Tibial nerve (tissue), 4 donors: ENCODE measurements around the gene ADAMTSL1. TPM values are rescaled to one million over a fixed set of nuclear protein-coding genes. Genes with fewer than 3 reads are reported as not detected.

Source experiments
- DNase-seq, 2 donors: peaks; one replicate each; pipeline ENCODE4 v3.0.0-alpha.2; 2019; ENCODE audit warnings: low spot score in 2 of 2
- H3K27ac ChIP-seq, 4 donors: fragments of 200-600 bp; sonication (generic) in 3 of 4; one replicate each; pipeline ENCODE4 v1.5.1; 2017 to 2019; ENCODE audit warnings: mild to moderate bottlenecking in 1 of 4
- H3K27me3 ChIP-seq, 2 donors: fragments of 200-600 bp; sonication (generic) in 1 of 2; one replicate each; pipeline versions ENCODE4 v1.5.1 to v1.6.0; 2017 to 2019
- H3K36me3 ChIP-seq, 3 donors: fragments of 200-600 bp; sonication (generic); one replicate each; pipeline ENCODE4 v1.5.1; 2018 to 2019
- H3K4me1 ChIP-seq, 4 donors: fragments of 200-600 bp; sonication (generic) in 3 of 4; one replicate each; pipeline ENCODE4 v1.5.1; 2017 to 2019
- H3K4me3 ChIP-seq, 4 donors: fragments of 200-600 bp; sonication (generic) in 3 of 4; one replicate each; pipeline ENCODE4 v1.5.1; 2017 to 2019; ENCODE audit warnings: mild to moderate bottlenecking in 1 of 4, moderate library complexity in 1 of 4
- H3K9me3 ChIP-seq, 4 donors: fragments of 200-600 bp; sonication (generic) in 3 of 4; one replicate each; pipeline ENCODE4 v1.5.1; 2017 to 2019
- CTCF ChIP-seq, 5 experiments: fragments of 200-600 bp in 3 of 5; fragments of 450-650 bp in 2 of 5; sonication (generic) in 3 of 5; IDR thresholded peaks; one replicate each; pipeline ENCODE4 v1.5.1; 2016 to 2019; ENCODE audit warnings: antibody characterized with exemption in 5 of 5, mild to moderate bottlenecking in 3 of 5, moderate library complexity in 2 of 5
- EP300 ChIP-seq, 2 donors: sonication (generic); formaldehyde crosslinking; IDR thresholded peaks; one replicate each; pipeline ENCODE4 v1.6.1; 2017; ENCODE audit warnings: antibody characterized with exemption in 2 of 2, mild to moderate bottlenecking in 1 of 2
- POLR2A ChIP-seq, 2 donors: fragments of 450-650 bp; IDR thresholded peaks; one replicate each; pipeline ENCODE4 v1.6.1; 2017; ENCODE audit warnings: antibody characterized with exemption in 2 of 2, mild to moderate bottlenecking in 2 of 2, moderate library complexity in 2 of 2
- WGBS, 2 donors: methylation state at CpG; one replicate each; pipeline ENCODE4 v1.1.5; 2018; 5-methylcytosine and 5-hydroxymethylcytosine counted together
- total RNA-seq, 4 donors: library from RNA; depleted of rRNA; stranded (reverse); fragments of >200 nt; gene quantifications; one replicate each; pipeline ENCODE4 v1.1.0, GENCODE V29; 2016

The ADAMTSL1 gene
- total RNA-seq, 4 donors from 2014 or later, result 11.9 to 27.1 (median 21.3) TPM

GRCh38 chr9:18786196-18786595, 312.2 kb downstream of the ADAMTSL1 start:
- H3K4me1 ChIP-seq, result peaks cover 0 to 34% (median 2%) of the 10 kb centered on the region in 4 donors
- no peak for DNase-seq
- peak overlapping the region in 3 of 4 donors; percentile 43 to 75 (median 68) for H3K27ac ChIP-seq
- TF ChIP-seq EP300 (IDR thresholded peaks at IDR 0.05) (no peak), POLR2A (IDR thresholded peaks at IDR 0.05) (no peak), CTCF (IDR thresholded peaks at IDR 0.05) (no peak)
- no peak overlapping the region for H3K4me3 ChIP-seq
- WGBS, 2 donors, result 43 to 55% methylated on average over 3 of the region's 3 CpGs
- H3K9me3 ChIP-seq, result no peaks in the 10 kb centered on the region
- no peaks in the 10 kb centered on the region for H3K36me3 ChIP-seq
- no peaks in the 10 kb centered on the region for H3K27me3 ChIP-seq

GRCh38 chr9:18786911-18787650, 313.1 kb downstream of the ADAMTSL1 start:
- Histone ChIP-seq H3K36me3 (no peaks in the 10 kb centered on the region), H3K4me1 (peaks cover 0 to 30% (median 2%) of the 10 kb centered on the region in 4 donors), H3K4me3 (no peak overlapping the region), H3K9me3 (no peaks in the 10 kb centered on the region), H3K27ac (peak overlapping the region in 3 of 4 donors; percentile 42 to 75 (median 43)), H3K27me3 (no peaks in the 10 kb centered on the region)
- TF ChIP-seq CTCF (IDR thresholded peaks at IDR 0.05), result no peak
- no peak for TF ChIP-seq POLR2A (IDR thresholded peaks at IDR 0.05)
- TF ChIP-seq EP300 (IDR thresholded peaks at IDR 0.05), result no peak
- 34 to 42% methylated on average over 2 of the region's 2 CpGs for WGBS, 2 donors
- DNase-seq, result no peak

- Histone ChIP-seq H3K36me3 (no peaks in the 10 kb centered on the region), H3K4me1 (peaks cover 0 to 30% (median 2%) of the 10 kb centered on the region in 4 donors), H3K27ac (peak overlapping the region in 2 of 4 donors; percentile 42 to 57), H3K4me3 (no peak overlapping the region), H3K9me3 (no peaks in the 10 kb centered on the region), H3K27me3 (no peaks in the 10 kb centered on the region)
- DNase-seq, result no peak
- TF ChIP-seq CTCF (IDR thresholded peaks at IDR 0.05) (no peak), POLR2A (IDR thresholded peaks at IDR 0.05) (no peak), EP300 (IDR thresholded peaks at IDR 0.05) (no peak)
- WGBS, 2 donors, result 68 to 72% methylated on average over 10 of the region's 10 CpGs
Observed at GRCh38 chr9:18788256-18788655, 314.3 kb downstream of the ADAMTSL1 start.

GRCh38 chr9:18791074-18791473, 317.1 kb downstream of the ADAMTSL1 start:
- no peaks in the 10 kb centered on the region for H3K36me3 ChIP-seq
- peaks cover 0 to 28% (median 2%) of the 10 kb centered on the region in 4 donors for H3K4me1 ChIP-seq
- no peak overlapping the region for H3K27ac ChIP-seq
- H3K4me3 ChIP-seq, result no peak overlapping the region
- no peak for TF ChIP-seq EP300 (IDR thresholded peaks at IDR 0.05)
- no peak for TF ChIP-seq POLR2A (IDR thresholded peaks at IDR 0.05)
- peak in 3 of 5 experiments; percentile 9 to 23 (median 21) for TF ChIP-seq CTCF (IDR thresholded peaks at IDR 0.05)
- WGBS, 2 donors, result 73 to 74% methylated on average over 5 of the region's 5 CpGs
- H3K27me3 ChIP-seq, result no peaks in the 10 kb centered on the region
- H3K9me3 ChIP-seq, result no peaks in the 10 kb centered on the region
- no peak for DNase-seq

GRCh38 chr9:18793122-18793521, 319.2 kb downstream of the ADAMTSL1 start:
- no peaks in the 10 kb centered on the region for H3K9me3 ChIP-seq
- TF ChIP-seq POLR2A (IDR thresholded peaks at IDR 0.05), result no peak
- TF ChIP-seq EP300 (IDR thresholded peaks at IDR 0.05), result no peak
- TF ChIP-seq CTCF (IDR thresholded peaks at IDR 0.05), result no peak
- peaks cover 0 to 9% (median 0%) of the 10 kb centered on the region in 4 donors for H3K4me1 ChIP-seq
- DNase-seq, result no peak
- WGBS, 2 donors, result 64 to 80% methylated on average over 2 of the region's 2 CpGs
- H3K27ac ChIP-seq, result no peak overlapping the region
- H3K27me3 ChIP-seq, result no peaks in the 10 kb centered on the region
- no peak overlapping the region for H3K4me3 ChIP-seq
- H3K36me3 ChIP-seq, result no peaks in the 10 kb centered on the region
